A549 (cell line): Measurements from ENCODE around the gene CAPSL. TPM values are rescaled to one million over a fixed set of nuclear protein-coding genes. Genes with fewer than 3 reads are reported as not detected.

Experiments
- ATAC-seq, 2 experiments: fragments of 200-7000 bp in 1 of 2; fragments of >200 bp in 1 of 2; cut with Nextera tagmentation in 1 of 2; cut with Tn5 transposase in 1 of 2; 3 replicates each; pipeline versions ENCODE4 v1.8.0 to v1.9.1; 2018 to 2020; ENCODE audit warnings: mild to moderate bottlenecking in 1 of 2, moderate library complexity in 1 of 2
- CTCF ChIA-PET: fragments of 300-600 bp; sonication (Branson Sonifier 250); formaldehyde crosslinking; extraction: SDS; loops from one replicate; lab custom pipeline; 2021; ENCODE audit warnings: antibody characterized with exemption, inconsistent platforms; lab: Yijun Ruan, JAX
- POLR2A ChIA-PET: fragments of 350-600 bp; formaldehyde crosslinking; extraction: SDS; loops from one replicate; lab custom pipeline; 2021; ENCODE audit warnings: antibody characterized with exemption, inconsistent platforms; lab: Yijun Ruan, JAX
- DNase-seq, 2 experiments: peaks; one replicate each; pipeline versions ENCODE4 v3.0.0 to v3.0.0-alpha.2; 2011 to 2016; ENCODE audit warnings: low read depth in 1 of 2, low spot score in 1 of 2
- FAIRE-seq: peaks from 2 replicates; lab custom pipeline; 2011; peaks lifted over from hg19 to GRCh38; lab: Jason Lieb, UNC
- H3K27ac ChIP-seq, 2 experiments: fragments of >200 bp; sonication (Bioruptor Twin); formaldehyde crosslinking; 3 replicates each; pipeline ENCODE4 v1.5.1; 2016 to 2017
- H3K4me1 ChIP-seq: fragments of >200 bp; sonication (Bioruptor Twin); formaldehyde crosslinking; 3 replicates; pipeline ENCODE4 v1.6.1; 2016
- H3K4me2 ChIP-seq: fragments of >200 bp; sonication (Bioruptor Twin); formaldehyde crosslinking; 3 replicates; pipeline ENCODE4 v1.6.1; 2016
- H3K4me3 ChIP-seq: fragments of >200 bp; sonication (Bioruptor Twin); formaldehyde crosslinking; 3 replicates; pipeline ENCODE4 v1.5.1; 2016
- H3K9me3 ChIP-seq: fragments of >200 bp; sonication (Bioruptor Twin); formaldehyde crosslinking; 3 replicates; pipeline ENCODE4 v1.6.1; 2016
- CHD2 ChIP-seq: fragments of 150-350 bp; IDR thresholded peaks from 2 replicates; pipeline ENCODE4 v1.6.1; 2014; ENCODE audit warnings: low read length; ENCODE audit not compliant: partially characterized antibody
- ESRRA ChIP-seq: fragments of 150-350 bp; IDR thresholded peaks from 2 replicates; pipeline ENCODE4 v1.6.1; 2014; ENCODE audit warnings: mild to moderate bottlenecking, low read length, borderline replicate concordance
- FOXS1 ChIP-seq: fragments of 250-450 bp; sonication (Bioruptor Pico); IDR thresholded peaks from 2 replicates; pipeline ENCODE4 v1.5.0; 2020; ENCODE audit warnings: mild to moderate bottlenecking, moderate library complexity
- HOXB13 ChIP-seq: fragments of 250-450 bp; sonication (Bioruptor Pico); IDR thresholded peaks from 2 replicates; pipeline ENCODE4 v1.5.0; 2020; ENCODE audit warnings: low read depth, mild to moderate bottlenecking, moderate library complexity
- POLR2A ChIP-seq: IDR thresholded peaks from 2 replicates; pipeline ENCODE4 v1.6.1; 2012; ENCODE audit warnings: mild to moderate bottlenecking, low read length
- SREBF2 ChIP-seq: fragments of 450-650 bp; IDR thresholded peaks from 2 replicates; pipeline ENCODE4 v1.6.1; 2014; ENCODE audit warnings: mild to moderate bottlenecking, moderate library complexity
- TFCP2L1 ChIP-seq: fragments of 250-450 bp; sonication (Bioruptor Pico); IDR thresholded peaks from 2 replicates; pipeline ENCODE4 v1.5.0; 2021; ENCODE audit warnings: mild to moderate bottlenecking
- ZC3H11A ChIP-seq: fragments of 450-650 bp; IDR thresholded peaks from 2 replicates; pipeline ENCODE4 v1.6.1; 2014; ENCODE audit warnings: antibody characterized with exemption, mild to moderate bottlenecking
- ZNF302 ChIP-seq: fragments of 250-450 bp; sonication (Bioruptor Pico); IDR thresholded peaks from 2 replicates; pipeline ENCODE4 v1.9.0; 2021; ENCODE audit warnings: inconsistent platforms, mild to moderate bottlenecking, moderate library complexity
- WGBS: methylation state at CpG from one replicate; pipeline ENCODE4 v1.1.6; 2017; ENCODE audit errors: missing lambda C conversion rate; 5-methylcytosine and 5-hydroxymethylcytosine counted together
- polyA plus RNA-seq, 4 experiments: library from polyadenylated mRNA; depleted of rRNA in 3 of 4; stranded (reverse); fragments of >200 nt; fragmentation: RNase III in 1 of 4; extraction: RNeasy Plus Mini Kit Qiagen cat#74134 plus additional on column Dnase treatment in 1 of 4; gene quantifications; 2 replicates in 3 of 4; 3 replicates in 1 of 4; pipeline ENCODE4 v1.2.3, GENCODE V29; 2011 to 2017
- small RNA-seq, 6 experiments: library from RNA; depleted of rRNA; stranded (forward); fragments of <200 nt; gene quantifications; one replicate each; pipeline ENCODE3, GENCODE V24; 2012
- TF ChIP-seq, protein P1 (sequence below): fragments of >200 bp; sonication (Bioruptor Twin); formaldehyde crosslinking; IDR thresholded peaks from 3 replicates; pipeline ENCODE4 v1.5.1; 2016
- TF ChIP-seq, protein P2 (sequence below): fragments of 250-450 bp; sonication (Bioruptor Pico); IDR thresholded peaks from 2 replicates; pipeline ENCODE4 v1.5.0; 2020; ENCODE audit warnings: low read depth, mild to moderate bottlenecking, moderate library complexity
- TF ChIP-seq, protein P3 (sequence below): IDR thresholded peaks from 2 replicates; pipeline ENCODE4 v1.6.1; 2012

The CAPSL gene
- polyA plus RNA-seq, 2 of the 4 experiments (the other 2 are of a cell fraction), result not detected

DNA sequence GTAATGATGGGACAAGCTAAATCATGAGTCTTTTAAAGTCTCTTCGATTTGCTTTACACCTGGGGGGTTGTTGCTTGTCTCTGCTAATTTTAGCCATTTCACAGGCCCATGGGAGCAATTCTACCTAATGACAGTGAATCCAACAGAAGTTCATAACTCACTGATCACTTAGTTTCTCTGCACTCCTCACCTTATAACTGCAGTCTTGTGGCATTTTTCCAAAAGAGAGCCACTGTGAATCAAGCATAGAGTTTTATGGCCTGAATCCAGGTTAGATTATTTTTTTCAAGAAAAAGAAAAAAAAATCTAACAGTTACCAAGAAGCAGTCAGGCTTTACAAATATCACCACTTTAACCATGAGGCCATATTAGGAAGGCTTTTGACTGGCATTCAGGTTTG lies 83.2 kb downstream of the CAPSL start:
- FAIRE-seq (no peak), ATAC-seq (no peak), DNase-seq (no peak)
- no peak overlapping the region for H3K4me3 ChIP-seq
- POLR2A ChIA-PET, result no interaction called here
- no peak for TF ChIP-seq ZNF302
- TF ChIP-seq TFCP2L1 (CRISPR knock-in tag), result no peak
- TF ChIP-seq, protein P1, sequence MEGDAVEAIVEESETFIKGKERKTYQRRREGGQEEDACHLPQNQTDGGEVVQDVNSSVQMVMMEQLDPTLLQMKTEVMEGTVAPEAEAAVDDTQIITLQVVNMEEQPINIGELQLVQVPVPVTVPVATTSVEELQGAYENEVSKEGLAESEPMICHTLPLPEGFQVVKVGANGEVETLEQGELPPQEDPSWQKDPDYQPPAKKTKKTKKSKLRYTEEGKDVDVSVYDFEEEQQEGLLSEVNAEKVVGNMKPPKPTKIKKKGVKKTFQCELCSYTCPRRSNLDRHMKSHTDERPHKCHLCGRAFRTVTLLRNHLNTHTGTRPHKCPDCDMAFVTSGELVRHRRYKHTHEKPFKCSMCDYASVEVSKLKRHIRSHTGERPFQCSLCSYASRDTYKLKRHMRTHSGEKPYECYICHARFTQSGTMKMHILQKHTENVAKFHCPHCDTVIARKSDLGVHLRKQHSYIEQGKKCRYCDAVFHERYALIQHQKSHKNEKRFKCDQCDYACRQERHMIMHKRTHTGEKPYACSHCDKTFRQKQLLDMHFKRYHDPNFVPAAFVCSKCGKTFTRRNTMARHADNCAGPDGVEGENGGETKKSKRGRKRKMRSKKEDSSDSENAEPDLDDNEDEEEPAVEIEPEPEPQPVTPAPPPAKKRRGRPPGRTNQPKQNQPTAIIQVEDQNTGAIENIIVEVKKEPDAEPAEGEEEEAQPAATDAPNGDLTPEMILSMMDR, result no peak
- no peak for TF ChIP-seq POLR2A
- no peak for TF ChIP-seq ZC3H11A
- no peak for TF ChIP-seq FOXS1 (CRISPR knock-in tag)
- TF ChIP-seq CHD2, result no peak
- TF ChIP-seq, protein P2, sequence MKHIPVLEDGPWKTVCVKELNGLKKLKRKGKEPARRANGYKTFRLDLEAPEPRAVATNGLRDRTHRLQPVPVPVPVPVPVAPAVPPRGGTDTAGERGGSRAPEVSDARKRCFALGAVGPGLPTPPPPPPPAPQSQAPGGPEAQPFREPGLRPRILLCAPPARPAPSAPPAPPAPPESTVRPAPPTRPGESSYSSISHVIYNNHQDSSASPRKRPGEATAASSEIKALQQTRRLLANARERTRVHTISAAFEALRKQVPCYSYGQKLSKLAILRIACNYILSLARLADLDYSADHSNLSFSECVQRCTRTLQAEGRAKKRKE (CRISPR knock-in tag), result no peak
- no peak for TF ChIP-seq ESRRA
- no peak for TF ChIP-seq SREBF2
- TF ChIP-seq HOXB13 (CRISPR knock-in tag), result no peak
- TF ChIP-seq, protein P3, sequence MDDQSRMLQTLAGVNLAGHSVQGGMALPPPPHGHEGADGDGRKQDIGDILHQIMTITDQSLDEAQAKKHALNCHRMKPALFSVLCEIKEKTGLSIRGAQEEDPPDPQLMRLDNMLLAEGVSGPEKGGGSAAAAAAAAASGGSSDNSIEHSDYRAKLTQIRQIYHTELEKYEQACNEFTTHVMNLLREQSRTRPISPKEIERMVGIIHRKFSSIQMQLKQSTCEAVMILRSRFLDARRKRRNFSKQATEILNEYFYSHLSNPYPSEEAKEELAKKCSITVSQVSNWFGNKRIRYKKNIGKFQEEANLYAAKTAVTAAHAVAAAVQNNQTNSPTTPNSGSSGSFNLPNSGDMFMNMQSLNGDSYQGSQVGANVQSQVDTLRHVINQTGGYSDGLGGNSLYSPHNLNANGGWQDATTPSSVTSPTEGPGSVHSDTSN, result no peak
- WGBS, result 17% methylated on average over 1 of the region's 1 CpG
- CTCF ChIA-PET, result no interaction called here
- no peak overlapping the region for H3K4me2 ChIP-seq
- no peaks in the 10 kb centered on the region for H3K9me3 ChIP-seq
- H3K27ac ChIP-seq, result no peak overlapping the region
- H3K4me1 ChIP-seq, result peaks cover 14% of the 10 kb centered on the region; the same call in 1 of the 3 replicates

Small RNA genes lying within 50 kb of the gene (small RNA-seq; reads per million reads assigned to genes)
- 0 reads per million in 6 experiments for gene AC112204.1

Other genes with a start within 250 kb of the CAPSL start
- gene IL7R, start 81.7 kb downstream of the CAPSL start, polyA plus RNA-seq (2011; rRNA removed), result 0.18 and 0.25 TPM in 2 replicates
- gene IL7R, start 81.7 kb downstream of the CAPSL start, polyA plus RNA-seq (2017; fragmentation: RNase III; extraction: RNeasy Plus Mini Kit Qiagen cat#74134 plus additional on column Dnase treatment), result 0.11 to 0.51 TPM (median 0.13 TPM) in 3 replicates
- gene UGT3A1, start 52.8 kb upstream of the CAPSL start, polyA plus RNA-seq (2011; rRNA removed), result not detected in 2 replicates
- gene UGT3A1, start 52.8 kb upstream of the CAPSL start, polyA plus RNA-seq (2017; fragmentation: RNase III; extraction: RNeasy Plus Mini Kit Qiagen cat#74134 plus additional on column Dnase treatment), result not detected in 3 replicates
- not detected in 2 replicates for gene UGT3A2, start 128.3 kb upstream of the CAPSL start, polyA plus RNA-seq (2011; rRNA removed)
- not detected in 3 replicates for gene UGT3A2, start 128.3 kb upstream of the CAPSL start, polyA plus RNA-seq (2017; fragmentation: RNase III; extraction: RNeasy Plus Mini Kit Qiagen cat#74134 plus additional on column Dnase treatment)
- 5.4 and 6.8 TPM in 2 replicates for gene LMBRD2, start 213.3 kb upstream of the CAPSL start, polyA plus RNA-seq (2011; rRNA removed)
- gene LMBRD2, start 213.3 kb upstream of the CAPSL start, polyA plus RNA-seq (2017; fragmentation: RNase III; extraction: RNeasy Plus Mini Kit Qiagen cat#74134 plus additional on column Dnase treatment), result 2.6 to 3.6 TPM (median 2.9 TPM) in 3 replicates
- 13.7 and 23.4 TPM in 2 replicates for gene SKP2, start 213.5 kb upstream of the CAPSL start, polyA plus RNA-seq (2011; rRNA removed)
- 11.4 to 12.4 TPM (median 12.4 TPM) in 3 replicates for gene SKP2, start 213.5 kb upstream of the CAPSL start, polyA plus RNA-seq (2017; fragmentation: RNase III; extraction: RNeasy Plus Mini Kit Qiagen cat#74134 plus additional on column Dnase treatment)